K562 (cell line): ENCODE measurements around the gene ULK2. TPM values are rescaled to one million over a fixed set of nuclear protein-coding genes. Genes with fewer than 3 reads are reported as not detected.

Experiments
- ATAC-seq: fragments of 200-7000 bp; cut with Tn5 transposase; 3 replicates; pipeline ENCODE4 v1.9.1; 2020; ENCODE audit warnings: moderate library complexity
- BruUV-seq: library from RNA; stranded (reverse); fragments of 400-500 nt; replicated peaks from 2 replicates; lab custom pipeline; 2021; lab: Mats Ljungman, UMichigan
- CTCF ChIA-PET: fragments of 300-600 bp; formaldehyde crosslinking; extraction: SDS; loops from one replicate; lab custom pipeline; 2021; ENCODE audit warnings: low intra/inter-chr PET ratio; lab: Yijun Ruan, JAX
- POLR2A ChIA-PET: fragments of 300-600, 350-650 bp; sonication (Branson Sonifier 250); formaldehyde crosslinking; extraction: SDS; loops from one replicate; lab custom pipeline; 2021; ENCODE audit warnings: antibody characterized with exemption, inconsistent platforms; lab: Yijun Ruan, JAX
- DNase-seq, 4 experiments: peaks; one replicate each; pipeline versions ENCODE4 v3.0.0 to v3.0.0-alpha.2; 2011 to 2018; ENCODE audit warnings: low spot score in 3 of 4, mixed read lengths in 3 of 4; ENCODE audit errors: extremely low read depth in 1 of 4
- FAIRE-seq: peaks from 2 replicates; lab custom pipeline; 2011; peaks lifted over from hg19 to GRCh38; lab: Jason Lieb, UNC
- H2AFZ ChIP-seq: 2 replicates; pipeline ENCODE4 v1.6.0; 2011; ENCODE audit warnings: low read depth, low read length, control low read depth, inconsistent platforms
- H3K27ac ChIP-seq: fragments of 200-600 bp; 3 replicates; pipeline ENCODE4 v1.8.0; 2011; ENCODE audit warnings: low read depth, mild to moderate bottlenecking, control low read depth, inconsistent platforms, low read length, moderate library complexity, mixed read lengths; ENCODE audit errors: extremely low read depth
- H3K27me3 ChIP-seq, 2 experiments: fragments of 300-600 bp in 1 of 2; 2 replicates in 1 of 2; 3 replicates in 1 of 2; pipeline versions ENCODE4 v1.6.0 to v1.8.0; 2011; ENCODE audit warnings: inconsistent platforms in 2 of 2, low read length in 2 of 2, mild to moderate bottlenecking in 1 of 2, mixed read lengths in 1 of 2, moderate library complexity in 1 of 2; ENCODE audit not compliant: control insufficient read depth in 2 of 2, insufficient read depth in 2 of 2
- H3K36me3 ChIP-seq: fragments of 300-600 bp; 3 replicates; pipeline ENCODE4 v1.8.0; 2011; ENCODE audit warnings: mild to moderate bottlenecking, low read length, inconsistent platforms; ENCODE audit not compliant: control insufficient read depth, insufficient read depth
- H3K4me1 ChIP-seq, 2 experiments: fragments of 200-600 bp in 1 of 2; replicated peaks in 1 of 2; 2 replicates in 1 of 2; 3 replicates in 1 of 2; pipeline versions ENCODE4 v1.5.1 to v1.8.0; 2011; ENCODE audit warnings: inconsistent platforms in 2 of 2, low read length in 2 of 2, mild to moderate bottlenecking in 1 of 2, mixed read lengths in 1 of 2, moderate library complexity in 1 of 2; ENCODE audit not compliant: control insufficient read depth in 2 of 2, insufficient read depth in 2 of 2
- H3K4me2 ChIP-seq: 2 replicates; pipeline ENCODE4 v1.6.1; 2011; ENCODE audit warnings: low read length, control low read depth, inconsistent platforms, mixed read lengths; ENCODE audit not compliant: insufficient read depth
- H3K4me3 ChIP-seq: fragments of 200-600 bp; sonication (generic), shearing (Covaris generic); 2 replicates; pipeline ENCODE4 v1.5.1; 2016; ENCODE audit warnings: control low read depth, inconsistent platforms
- H3K79me2 ChIP-seq: fragments of 200-600 bp; 3 replicates; pipeline ENCODE4 v1.8.0; 2011; ENCODE audit warnings: low read length, inconsistent platforms; ENCODE audit not compliant: control insufficient read depth, insufficient read depth
- H3K9ac ChIP-seq, 2 experiments: 2 replicates each; pipeline versions ENCODE4 v1.6.0 to v1.6.1; 2011; ENCODE audit warnings: low read depth in 2 of 2, low read length in 2 of 2, control low read depth in 1 of 2, inconsistent platforms in 1 of 2, mild to moderate bottlenecking in 1 of 2, mixed read lengths in 1 of 2; ENCODE audit not compliant: insufficient read depth in 1 of 2
- H3K9me1 ChIP-seq: one replicate; pipeline ENCODE4 v1.6.0; 2011; ENCODE audit warnings: inconsistent platforms, mild to moderate bottlenecking, low read length, moderate library complexity; ENCODE audit not compliant: control insufficient read depth, insufficient read depth
- H3K9me3 ChIP-seq: replicated peaks from 2 replicates; pipeline ENCODE4 v1.5.1; 2011; ENCODE audit warnings: low read depth, low read length, inconsistent platforms; ENCODE audit not compliant: control insufficient read depth, insufficient read depth
- H4K20me1 ChIP-seq: replicated peaks from 2 replicates; pipeline ENCODE4 v1.6.1; 2011; ENCODE audit warnings: low read length, inconsistent platforms, mixed read lengths; ENCODE audit not compliant: control insufficient read depth, insufficient read depth
- BRD9 ChIP-seq: fragments of 450-650 bp; IDR thresholded peaks from 2 replicates; pipeline ENCODE4 v1.6.1; 2018; ENCODE audit warnings: low read depth; ENCODE audit not compliant: partially characterized antibody
- HNRNPLL ChIP-seq: fragments of 200-400 bp; formaldehyde crosslinking; IDR thresholded peaks from 2 replicates; pipeline ENCODE4 v1.6.1; 2017; ENCODE audit warnings: low read length, low read depth, mild to moderate bottlenecking; ENCODE audit not compliant: poor library complexity, severe bottlenecking
- KLF16 ChIP-seq: IDR thresholded peaks from 2 replicates; pipeline ENCODE4 v1.6.1; 2016; ENCODE audit warnings: antibody characterized with exemption
- PKNOX1 ChIP-seq: fragments of 450-650 bp; IDR thresholded peaks from 2 replicates; pipeline ENCODE4 v1.6.1; 2016
- SAP30 ChIP-seq: fragments of 200-600 bp; sonication (generic); IDR thresholded peaks from 2 replicates; pipeline ENCODE4 v1.6.1; 2012; ENCODE audit warnings: borderline replicate concordance, low read depth, mild to moderate bottlenecking, moderate library complexity, low read length, control low read depth, inconsistent platforms; ENCODE audit not compliant: insufficient read depth, poor library complexity, severe bottlenecking
- ZNF431 ChIP-seq: sonication (generic); formaldehyde crosslinking; IDR thresholded peaks from 2 replicates; pipeline ENCODE4 v1.8.0; 2022; ENCODE audit warnings: mild to moderate bottlenecking, missing genetic modification reagents
- WGBS: fragments of 100-300 bp; shearing (Covaris generic); methylation state at CpG from one replicate; pipeline ENCODE4 v1.1.6; 2016; ENCODE audit warnings: low coverage, mixed read lengths; ENCODE audit not compliant: insufficient coverage; ENCODE audit errors: missing lambda C conversion rate; 5-methylcytosine and 5-hydroxymethylcytosine counted together
- in situ Hi-C: fragments of 300-500 bp; cut with MboI; formaldehyde crosslinking; loops from 4 replicates; pipeline ENCODE4 v1.15.0; 2018; ENCODE audit warnings: inconsistent platforms, mixed read lengths
- intact Hi-C: fragments of 100-400 bp; cut with micrococcal nuclease; formaldehyde crosslinking; loops from 2 replicates; pipeline ENCODE4 v1.14.2; 2022
- polyA plus RNA-seq, 8 experiments: library from polyadenylated mRNA; depleted of rRNA in 4 of 8; stranded (reverse) in 5 of 8; unstranded in 3 of 8; fragments of >200 nt; fragmentation: Nextera tagmentation in 2 of 8; fragmentation: Illumina TruSeq in 1 of 8; extraction: Ambion mirVana in 2 of 8; extraction: Trizol in 1 of 8; gene quantifications; 2 replicates each; pipeline versions ENCODE4 v1.2.1 to v1.2.3, GENCODE V29; 2011 to 2014; ENCODE audit warnings: inconsistent platforms in 1 of 8, missing spikeins in 1 of 8
- total RNA-seq, 7 experiments: library from RNA; depleted of rRNA in 6 of 7; stranded (reverse); fragments of >200 nt in 6 of 7; fragmentation: Illumina TruSeq in 2 of 7; extraction: Trizol in 2 of 7; gene quantifications; 2 replicates each; pipeline versions ENCODE4 v1.2.1 to v1.2.3, GENCODE V29; 2011 to 2021; ENCODE audit warnings: low replicate concordance in 1 of 7
- TF ChIP-seq, protein P1 (sequence below), 2 experiments: fragments of 450-650 bp in 1 of 2; sonication (generic) in 1 of 2; formaldehyde crosslinking; conservative IDR thresholded peaks; 2 replicates each; pipeline versions ENCODE4 v1.4.0 to v1.8.1; 2020 to 2022; ENCODE audit warnings: mild to moderate bottlenecking in 1 of 2, missing genetic modification reagents in 1 of 2

The ULK2 gene
- total and polyA plus RNA-seq, 9 of the 15 experiments (the other 6 are each of a cell fraction or from before 2014, with no cell fraction given), result 0.01 to 0.18 (median 0.07) TPM; not detected in 5

DNA sequence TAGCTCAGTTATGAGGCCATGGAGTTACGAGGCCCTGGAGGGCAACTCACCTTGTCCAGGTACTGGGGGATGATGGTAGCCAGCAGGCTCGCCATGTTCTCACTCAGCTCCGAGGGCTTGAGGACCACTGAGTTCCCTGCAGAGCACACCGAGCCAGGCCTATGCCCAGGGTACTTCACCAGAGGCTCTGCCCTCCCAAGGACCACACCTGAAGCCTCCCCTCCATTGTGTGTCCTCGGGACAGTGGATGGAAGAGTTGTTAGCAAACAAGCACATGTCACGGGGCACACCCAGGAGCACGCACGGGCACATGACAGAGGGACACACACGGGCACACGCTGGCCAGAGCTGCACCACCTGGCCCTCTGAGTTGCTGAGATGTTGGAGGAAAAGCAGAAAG lies 125.2 kb downstream of the ULK2 start:
- in situ Hi-C loops, result no loop called here
- H3K27ac ChIP-seq, result no peak overlapping the region
- TF ChIP-seq SAP30 (no peak), KLF16 (no peak), ZNF431 (CRISPR knock-in tag) (no peak), BRD9 (no peak), PKNOX1 (no peak), HNRNPLL (no peak)
- TF ChIP-seq, protein P1, sequence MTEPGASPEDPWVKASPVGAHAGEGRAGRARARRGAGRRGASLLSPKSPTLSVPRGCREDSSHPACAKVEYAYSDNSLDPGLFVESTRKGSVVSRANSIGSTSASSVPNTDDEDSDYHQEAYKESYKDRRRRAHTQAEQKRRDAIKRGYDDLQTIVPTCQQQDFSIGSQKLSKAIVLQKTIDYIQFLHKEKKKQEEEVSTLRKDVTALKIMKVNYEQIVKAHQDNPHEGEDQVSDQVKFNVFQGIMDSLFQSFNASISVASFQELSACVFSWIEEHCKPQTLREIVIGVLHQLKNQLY (CRISPR knock-in tag; conservative IDR thresholded peaks at IDR 0.05), result no peak
- H4K20me1 ChIP-seq, result no peaks in the 10 kb centered on the region
- ATAC-seq, result no peak
- no peak for FAIRE-seq
- H3K36me3 ChIP-seq, result no peaks in the 10 kb centered on the region
- H3K27me3 ChIP-seq, result peaks cover 3 to 18% of the 10 kb centered on the region in 2 experiments; a peak in 4 of 5 replicates
- H3K4me3 ChIP-seq, result no peak overlapping the region
- no peak overlapping the region for H3K9ac ChIP-seq
- peaks cover 0 to 5% of the 10 kb centered on the region in 2 experiments; a peak in 1 of 5 replicates for H3K4me1 ChIP-seq
- no peak overlapping the region for H3K4me2 ChIP-seq
- POLR2A ChIA-PET, result no interaction called here
- H3K79me2 ChIP-seq, result no peaks in the 10 kb centered on the region
- no peak overlapping the region for H2AFZ ChIP-seq
- BruUV-seq, result no TSS peak
- H3K9me1 ChIP-seq, result no peaks in the 10 kb centered on the region
- intact Hi-C loops, result no loop called here
- DNase-seq, result no peak
- no peaks in the 10 kb centered on the region for H3K9me3 ChIP-seq
- WGBS, result 0% methylated on average over 2 of the region's 10 CpGs
- CTCF ChIA-PET, result no interaction called here
